Measurements from ENCODE around the gene CCDC181.
A peak's percentile ranks its signal among the peaks of the same experiment; 100 is the strongest.

GRCh38 chr1:169466259-169467230 is 39.3 kb upstream of the CCDC181 start:
- no peak for TF ChIP-seq POLR2A (IDR thresholded peaks at IDR 0.05; ENCODE audit: control extremely low read depth in 1 of 2, low read depth in 2 of 2, low read length in 2 of 2)
- TF ChIP-seq BACH1 (IDR thresholded peaks at IDR 0.05; ENCODE audit: low read length) = no peak
- TF ChIP-seq TAF1 (IDR thresholded peaks at IDR 0.05; ENCODE audit: low read depth, low read length) = no peak
- peak in 2 of 3 experiments; percentile 14 to 34; a peak in 2 of 4 replicates for TF ChIP-seq CTCF (IDR thresholded peaks at IDR 0.05; ENCODE audit: control extremely low read depth in 1 of 3, insufficient read depth in 1 of 3, low read depth in 1 of 3, low read length in 3 of 3)
- no peak for TF ChIP-seq TBP (IDR thresholded peaks at IDR 0.05; ENCODE audit: low read depth, low read length)
- no peak for TF ChIP-seq MAX (IDR thresholded peaks at IDR 0.05)
- no peak for TF ChIP-seq SIX5 (IDR thresholded peaks at IDR 0.05; ENCODE audit: low read depth, low read length)
- TF ChIP-seq NRF1 (IDR thresholded peaks at IDR 0.05; ENCODE audit: low read depth, low read length) = no peak
